ENCODE data around the gene LINGO1. TPM values are rescaled to one million over a fixed set of nuclear protein-coding genes. Genes with fewer than 3 reads are reported as not detected.
A peak's percentile ranks its signal among the peaks of the same experiment; 100 is the strongest.

The LINGO1 gene
- total RNA-seq, 1 experiment from 2014 or later: 10.6 TPM

DNA sequence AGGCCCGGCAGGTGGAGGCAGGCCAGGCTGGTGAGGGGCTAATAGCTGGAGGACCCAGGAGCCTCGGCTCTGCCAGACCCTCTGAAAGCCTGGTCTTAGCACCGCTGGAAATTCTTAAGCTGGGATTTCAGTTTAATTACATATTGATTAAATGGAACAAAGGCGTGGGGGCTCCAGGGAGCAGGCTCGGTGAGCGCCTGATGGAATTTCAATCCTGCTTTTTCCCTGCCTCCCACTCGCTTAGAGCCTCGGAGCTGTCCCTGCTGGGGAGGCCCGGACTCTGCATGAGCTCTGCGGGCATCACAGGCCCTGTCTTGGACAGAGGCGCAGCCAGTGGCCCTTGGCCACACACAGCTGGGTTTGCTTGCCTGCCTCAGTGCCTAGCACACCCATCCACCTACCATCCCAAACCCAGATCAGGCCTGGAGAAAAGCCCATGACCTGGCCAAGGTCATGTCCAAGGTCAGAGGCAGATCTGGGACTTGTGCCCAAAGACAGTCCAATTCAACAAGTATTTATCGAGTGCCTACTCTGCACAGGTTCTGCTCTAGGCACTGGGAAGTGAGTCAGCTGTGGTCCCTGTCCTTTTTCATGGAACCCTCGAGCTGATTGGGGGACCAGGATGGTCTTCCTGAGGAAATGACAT is 40.6 kb downstream of the LINGO1 start:
- Histone ChIP-seq H3K36me3 (replicated peaks; ENCODE audit: control insufficient read depth, insufficient read depth, low read length) (no peaks in the 10 kb centered on the region), H3K27me3 (ENCODE audit: control insufficient read depth, insufficient read depth, low read length) (no peaks in the 10 kb centered on the region), H3K4me3 (ENCODE audit: insufficient read depth, low read depth, low read length) (no peak overlapping the region)
- DNase-seq: no peak

GRCh38 chr15:77589839-77590238 is 42.9 kb downstream of the LINGO1 start:
- H3K4me3 ChIP-seq (ENCODE audit: insufficient read depth, low read depth, low read length): no peak overlapping the region
- H3K36me3 ChIP-seq (replicated peaks; ENCODE audit: control insufficient read depth, insufficient read depth, low read length): no peaks in the 10 kb centered on the region
- no peak for DNase-seq

DNA sequence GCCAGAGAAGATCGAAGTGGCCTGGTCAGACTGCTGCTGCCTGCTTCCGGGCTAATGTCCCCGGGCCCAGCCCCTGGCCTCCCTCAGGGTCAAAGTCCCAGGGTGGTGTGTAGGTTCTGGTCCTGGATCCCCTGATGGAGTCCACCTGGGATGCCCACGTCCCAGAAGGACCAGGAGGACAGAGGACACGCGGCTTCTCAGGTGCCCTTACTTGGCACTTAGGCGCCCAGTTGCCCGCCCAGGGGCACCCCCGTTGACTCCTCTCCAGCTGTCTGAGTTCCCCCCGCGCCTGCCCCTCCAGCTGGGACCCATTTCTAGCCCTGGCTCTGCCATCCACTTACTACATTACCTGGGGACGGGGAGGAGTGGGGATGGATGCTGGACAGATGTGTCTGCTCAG is 44.6 kb downstream of the LINGO1 start:
- no peaks in the 10 kb centered on the region for H3K27me3 ChIP-seq (ENCODE audit: control insufficient read depth, insufficient read depth, low read length)
- no peak overlapping the region for H3K4me3 ChIP-seq (ENCODE audit: insufficient read depth, low read depth, low read length)
- H3K36me3 ChIP-seq (replicated peaks; ENCODE audit: control insufficient read depth, insufficient read depth, low read length): no peaks in the 10 kb centered on the region
- DNase-seq: no peak

More at GRCh38 chr15:77589839-77590238, 42.9 kb downstream of the LINGO1 start:
- no peaks in the 10 kb centered on the region for H3K27me3 ChIP-seq (ENCODE audit: control insufficient read depth, insufficient read depth, low read length)

GRCh38 chr15:77584691-77585090 is 48.0 kb downstream of the LINGO1 start:
- no peaks in the 10 kb centered on the region for H3K36me3 ChIP-seq (replicated peaks; ENCODE audit: control insufficient read depth, insufficient read depth, low read length)
- DNase-seq: no peak

GRCh38 chr15:77584201-77584600 is 48.5 kb downstream of the LINGO1 start:
- no peaks in the 10 kb centered on the region for H3K27me3 ChIP-seq (ENCODE audit: control insufficient read depth, insufficient read depth, low read length)
- DNase-seq: peak; percentile 89

More at GRCh38 chr15:77584691-77585090, 48.0 kb downstream of the LINGO1 start:
- H3K4me3 ChIP-seq (ENCODE audit: insufficient read depth, low read depth, low read length): no peak overlapping the region
- H3K27me3 ChIP-seq (ENCODE audit: control insufficient read depth, insufficient read depth, low read length): no peaks in the 10 kb centered on the region

GRCh38 chr15:77582763-77583162 is 49.9 kb downstream of the LINGO1 start:
- Histone ChIP-seq H3K4me3 (ENCODE audit: insufficient read depth, low read depth, low read length) (no peak overlapping the region), H3K36me3 (replicated peaks; ENCODE audit: control insufficient read depth, insufficient read depth, low read length) (no peaks in the 10 kb centered on the region), H3K27me3 (ENCODE audit: control insufficient read depth, insufficient read depth, low read length) (no peaks in the 10 kb centered on the region)
- no peak for DNase-seq

More at GRCh38 chr15:77584201-77584600, 48.5 kb downstream of the LINGO1 start:
- no peaks in the 10 kb centered on the region for H3K36me3 ChIP-seq (replicated peaks; ENCODE audit: control insufficient read depth, insufficient read depth, low read length)
- H3K4me3 ChIP-seq (ENCODE audit: insufficient read depth, low read depth, low read length): no peak overlapping the region

- no peak for DNase-seq
- Histone ChIP-seq H3K36me3 (replicated peaks; ENCODE audit: control insufficient read depth, insufficient read depth, low read length) (no peaks in the 10 kb centered on the region), H3K27me3 (ENCODE audit: control insufficient read depth, insufficient read depth, low read length) (no peaks in the 10 kb centered on the region)
Measured at GRCh38 chr15:77581896-77582569, 50.7 kb downstream of the LINGO1 start.

GRCh38 chr15:77580996-77581682 is 51.6 kb downstream of the LINGO1 start:
- H3K36me3 ChIP-seq (replicated peaks; ENCODE audit: control insufficient read depth, insufficient read depth, low read length): no peaks in the 10 kb centered on the region
- no peaks in the 10 kb centered on the region for H3K27me3 ChIP-seq (ENCODE audit: control insufficient read depth, insufficient read depth, low read length)
- DNase-seq: no peak
- no peak overlapping the region for H3K4me3 ChIP-seq (ENCODE audit: insufficient read depth, low read depth, low read length)

More at GRCh38 chr15:77581896-77582569, 50.7 kb downstream of the LINGO1 start:
- no peak overlapping the region for H3K4me3 ChIP-seq (ENCODE audit: insufficient read depth, low read depth, low read length)

- no peaks in the 10 kb centered on the region for H3K36me3 ChIP-seq (replicated peaks; ENCODE audit: control insufficient read depth, insufficient read depth, low read length)
- no peaks in the 10 kb centered on the region for H3K27me3 ChIP-seq (ENCODE audit: control insufficient read depth, insufficient read depth, low read length)
- DNase-seq: no peak
- H3K4me3 ChIP-seq (ENCODE audit: insufficient read depth, low read depth, low read length): no peak overlapping the region
Measured at GRCh38 chr15:77579498-77580188, 53.1 kb downstream of the LINGO1 start.

GRCh38 chr15:77578641-77579372 is 53.9 kb downstream of the LINGO1 start:
- DNase-seq: no peak
- no peak overlapping the region for H3K4me3 ChIP-seq (ENCODE audit: insufficient read depth, low read depth, low read length)
- H3K36me3 ChIP-seq (replicated peaks; ENCODE audit: control insufficient read depth, insufficient read depth, low read length): no peaks in the 10 kb centered on the region
- no peaks in the 10 kb centered on the region for H3K27me3 ChIP-seq (ENCODE audit: control insufficient read depth, insufficient read depth, low read length)

- H3K4me3 ChIP-seq (ENCODE audit: insufficient read depth, low read depth, low read length): no peak overlapping the region
- no peak for DNase-seq
- H3K36me3 ChIP-seq (replicated peaks; ENCODE audit: control insufficient read depth, insufficient read depth, low read length): no peaks in the 10 kb centered on the region
- H3K27me3 ChIP-seq (ENCODE audit: control insufficient read depth, insufficient read depth, low read length): no peaks in the 10 kb centered on the region; the same call in 1 of the 2 replicates
Measured at GRCh38 chr15:77577366-77577950, 55.3 kb downstream of the LINGO1 start.

DNA sequence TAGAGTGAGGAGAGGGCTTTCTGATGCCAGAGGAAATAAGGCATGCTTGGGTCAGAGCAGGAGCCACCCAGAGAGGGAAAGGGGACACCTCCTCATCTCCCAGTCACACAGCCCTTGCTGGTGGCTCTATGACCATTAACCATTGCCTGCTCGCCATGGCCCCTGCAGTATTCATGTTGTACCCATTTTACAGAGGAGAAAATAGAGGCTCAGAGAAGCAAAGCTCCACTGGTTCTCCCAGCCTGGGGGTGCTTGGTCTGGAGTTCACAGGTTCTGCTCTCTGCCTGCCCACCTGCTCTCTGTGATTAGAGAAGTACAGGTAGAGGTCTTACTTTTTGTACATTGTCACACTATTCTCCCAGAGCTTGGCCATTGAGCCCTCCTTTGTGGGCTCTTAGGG is 56.2 kb downstream of the LINGO1 start:
- Histone ChIP-seq H3K36me3 (replicated peaks; ENCODE audit: control insufficient read depth, insufficient read depth, low read length) (no peaks in the 10 kb centered on the region), H3K4me3 (ENCODE audit: insufficient read depth, low read depth, low read length) (no peak overlapping the region), H3K27me3 (ENCODE audit: control insufficient read depth, insufficient read depth, low read length) (no peaks in the 10 kb centered on the region; the same call in 1 of the 2 replicates)
- DNase-seq: no peak

DNA sequence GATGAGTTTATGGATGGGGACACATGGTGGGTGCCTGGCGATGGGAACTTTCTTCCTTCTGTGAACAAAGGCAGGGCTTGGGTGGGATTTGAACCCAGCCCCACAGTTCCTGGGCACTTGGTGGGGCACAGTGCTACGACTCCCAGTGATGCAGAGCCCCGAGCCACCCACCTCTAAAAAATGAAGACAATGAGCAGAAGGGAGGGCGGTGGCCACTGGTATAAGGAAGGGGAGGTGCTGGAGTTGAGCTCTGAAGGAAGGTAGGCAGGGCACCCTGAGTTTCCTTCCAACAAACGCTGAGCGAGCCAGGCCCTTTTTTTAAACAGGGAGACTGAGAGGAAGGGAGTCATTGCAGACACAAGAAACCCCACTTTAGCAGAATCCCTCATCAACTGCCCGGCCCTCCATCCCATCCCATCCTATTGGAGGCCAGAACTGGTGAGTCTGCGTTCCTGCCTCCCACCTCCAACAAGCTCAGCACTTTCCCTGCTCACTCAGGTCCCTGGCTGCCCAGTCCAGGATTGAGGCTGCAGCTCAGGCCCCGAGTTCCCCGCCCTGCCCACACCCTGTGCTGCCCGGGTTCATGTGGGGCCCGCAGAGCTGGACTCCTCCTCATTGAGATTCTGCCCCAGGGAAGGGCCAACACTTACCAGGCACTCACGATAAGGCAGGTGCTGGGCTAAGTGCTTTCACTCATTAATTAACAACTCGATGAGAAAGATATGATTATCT is 57.3 kb downstream of the LINGO1 start:
- Histone ChIP-seq H3K36me3 (replicated peaks; ENCODE audit: control insufficient read depth, insufficient read depth, low read length) (no peaks in the 10 kb centered on the region), H3K4me3 (ENCODE audit: insufficient read depth, low read depth, low read length) (no peak overlapping the region)
- no peak for DNase-seq

More for the DNA sequence above, 57.3 kb downstream of the LINGO1 start:
- no peaks in the 10 kb centered on the region; the same call in 1 of the 2 replicates for H3K27me3 ChIP-seq (ENCODE audit: control insufficient read depth, insufficient read depth, low read length)
